SK-N-SH (cell line): ENCODE measurements around the gene ANKRD12.

Source experiments
- GATA2 ChIP-seq: sonication (generic); formaldehyde crosslinking; IDR thresholded peaks from 2 replicates; pipeline ENCODE4 v1.5.0; 2020; ENCODE audit warnings: mild to moderate bottlenecking, missing genetic modification reagents
- MXI1 ChIP-seq: IDR thresholded peaks from 2 replicates; pipeline ENCODE4 v1.6.1; 2012; ENCODE audit warnings: mild to moderate bottlenecking, low read depth, low read length, improper control_type of control experiment
- POLR2AphosphoS5 ChIP-seq: IDR thresholded peaks from 2 replicates; pipeline ENCODE4 v1.6.1; 2012; ENCODE audit warnings: low read depth, low read length
- RCOR1 ChIP-seq: fragments of 150-350 bp; IDR thresholded peaks from 2 replicates; pipeline ENCODE4 v1.6.1; 2017; ENCODE audit warnings: antibody characterized with exemption, low read length
- SIN3A ChIP-seq: IDR thresholded peaks from 2 replicates; pipeline ENCODE4 v1.6.1; 2012; ENCODE audit warnings: low read depth, mild to moderate bottlenecking, low read length, moderate library complexity, borderline replicate concordance
- TAF1 ChIP-seq: IDR thresholded peaks from 2 replicates; pipeline ENCODE4 v1.6.1; 2012; ENCODE audit warnings: low read depth, mild to moderate bottlenecking, low read length, moderate library complexity, borderline replicate concordance
- TCF12 ChIP-seq: IDR thresholded peaks from 2 replicates; pipeline ENCODE4 v1.4.0; 2012
- YY1 ChIP-seq: IDR thresholded peaks from 2 replicates; pipeline ENCODE4 v1.4.0; 2012; ENCODE audit warnings: low read depth, mild to moderate bottlenecking
- TF ChIP-seq, protein P1 (sequence below): fragments of 200-600 bp; sonication (generic); IDR thresholded peaks from 2 replicates; pipeline ENCODE4 v1.6.1; 2017; ENCODE audit warnings: antibody characterized with exemption, mild to moderate bottlenecking, moderate library complexity
- TF ChIP-seq, protein P2 (sequence below): IDR thresholded peaks from 2 replicates; pipeline ENCODE4 v1.6.1; 2012; ENCODE audit warnings: mild to moderate bottlenecking, low read depth, low read length, moderate library complexity
- TF ChIP-seq, protein P3 (sequence below): IDR thresholded peaks from 2 replicates; pipeline ENCODE4; 2012
- TF ChIP-seq, protein P4 (sequence below): IDR thresholded peaks from 2 replicates; pipeline ENCODE4 v1.4.0; 2012; ENCODE audit warnings: low read depth

- TF ChIP-seq, protein P1, sequence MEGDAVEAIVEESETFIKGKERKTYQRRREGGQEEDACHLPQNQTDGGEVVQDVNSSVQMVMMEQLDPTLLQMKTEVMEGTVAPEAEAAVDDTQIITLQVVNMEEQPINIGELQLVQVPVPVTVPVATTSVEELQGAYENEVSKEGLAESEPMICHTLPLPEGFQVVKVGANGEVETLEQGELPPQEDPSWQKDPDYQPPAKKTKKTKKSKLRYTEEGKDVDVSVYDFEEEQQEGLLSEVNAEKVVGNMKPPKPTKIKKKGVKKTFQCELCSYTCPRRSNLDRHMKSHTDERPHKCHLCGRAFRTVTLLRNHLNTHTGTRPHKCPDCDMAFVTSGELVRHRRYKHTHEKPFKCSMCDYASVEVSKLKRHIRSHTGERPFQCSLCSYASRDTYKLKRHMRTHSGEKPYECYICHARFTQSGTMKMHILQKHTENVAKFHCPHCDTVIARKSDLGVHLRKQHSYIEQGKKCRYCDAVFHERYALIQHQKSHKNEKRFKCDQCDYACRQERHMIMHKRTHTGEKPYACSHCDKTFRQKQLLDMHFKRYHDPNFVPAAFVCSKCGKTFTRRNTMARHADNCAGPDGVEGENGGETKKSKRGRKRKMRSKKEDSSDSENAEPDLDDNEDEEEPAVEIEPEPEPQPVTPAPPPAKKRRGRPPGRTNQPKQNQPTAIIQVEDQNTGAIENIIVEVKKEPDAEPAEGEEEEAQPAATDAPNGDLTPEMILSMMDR, result no peak
- TF ChIP-seq, protein P2, sequence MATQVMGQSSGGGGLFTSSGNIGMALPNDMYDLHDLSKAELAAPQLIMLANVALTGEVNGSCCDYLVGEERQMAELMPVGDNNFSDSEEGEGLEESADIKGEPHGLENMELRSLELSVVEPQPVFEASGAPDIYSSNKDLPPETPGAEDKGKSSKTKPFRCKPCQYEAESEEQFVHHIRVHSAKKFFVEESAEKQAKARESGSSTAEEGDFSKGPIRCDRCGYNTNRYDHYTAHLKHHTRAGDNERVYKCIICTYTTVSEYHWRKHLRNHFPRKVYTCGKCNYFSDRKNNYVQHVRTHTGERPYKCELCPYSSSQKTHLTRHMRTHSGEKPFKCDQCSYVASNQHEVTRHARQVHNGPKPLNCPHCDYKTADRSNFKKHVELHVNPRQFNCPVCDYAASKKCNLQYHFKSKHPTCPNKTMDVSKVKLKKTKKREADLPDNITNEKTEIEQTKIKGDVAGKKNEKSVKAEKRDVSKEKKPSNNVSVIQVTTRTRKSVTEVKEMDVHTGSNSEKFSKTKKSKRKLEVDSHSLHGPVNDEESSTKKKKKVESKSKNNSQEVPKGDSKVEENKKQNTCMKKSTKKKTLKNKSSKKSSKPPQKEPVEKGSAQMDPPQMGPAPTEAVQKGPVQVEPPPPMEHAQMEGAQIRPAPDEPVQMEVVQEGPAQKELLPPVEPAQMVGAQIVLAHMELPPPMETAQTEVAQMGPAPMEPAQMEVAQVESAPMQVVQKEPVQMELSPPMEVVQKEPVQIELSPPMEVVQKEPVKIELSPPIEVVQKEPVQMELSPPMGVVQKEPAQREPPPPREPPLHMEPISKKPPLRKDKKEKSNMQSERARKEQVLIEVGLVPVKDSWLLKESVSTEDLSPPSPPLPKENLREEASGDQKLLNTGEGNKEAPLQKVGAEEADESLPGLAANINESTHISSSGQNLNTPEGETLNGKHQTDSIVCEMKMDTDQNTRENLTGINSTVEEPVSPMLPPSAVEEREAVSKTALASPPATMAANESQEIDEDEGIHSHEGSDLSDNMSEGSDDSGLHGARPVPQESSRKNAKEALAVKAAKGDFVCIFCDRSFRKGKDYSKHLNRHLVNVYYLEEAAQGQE, result no peak
- no peak for TF ChIP-seq SIN3A
- TF ChIP-seq, protein P3, sequence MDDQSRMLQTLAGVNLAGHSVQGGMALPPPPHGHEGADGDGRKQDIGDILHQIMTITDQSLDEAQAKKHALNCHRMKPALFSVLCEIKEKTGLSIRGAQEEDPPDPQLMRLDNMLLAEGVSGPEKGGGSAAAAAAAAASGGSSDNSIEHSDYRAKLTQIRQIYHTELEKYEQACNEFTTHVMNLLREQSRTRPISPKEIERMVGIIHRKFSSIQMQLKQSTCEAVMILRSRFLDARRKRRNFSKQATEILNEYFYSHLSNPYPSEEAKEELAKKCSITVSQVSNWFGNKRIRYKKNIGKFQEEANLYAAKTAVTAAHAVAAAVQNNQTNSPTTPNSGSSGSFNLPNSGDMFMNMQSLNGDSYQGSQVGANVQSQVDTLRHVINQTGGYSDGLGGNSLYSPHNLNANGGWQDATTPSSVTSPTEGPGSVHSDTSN, result no peak
- no peak for TF ChIP-seq GATA2 (CRISPR knock-in tag)
- TF ChIP-seq, protein P4, sequence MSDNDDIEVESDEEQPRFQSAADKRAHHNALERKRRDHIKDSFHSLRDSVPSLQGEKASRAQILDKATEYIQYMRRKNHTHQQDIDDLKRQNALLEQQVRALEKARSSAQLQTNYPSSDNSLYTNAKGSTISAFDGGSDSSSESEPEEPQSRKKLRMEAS, result no peak
- no peak for TF ChIP-seq MXI1
- TF ChIP-seq POLR2AphosphoS5, result no peak
- no peak for TF ChIP-seq TAF1
- no peak for TF ChIP-seq YY1
- TF ChIP-seq RCOR1, result no peak
- TF ChIP-seq TCF12, result no peak
These were observed 96.4 kb downstream of the ANKRD12 start for GRCh38 chr18:9232977-9233376.
